ENCODE results near the gene PGBD5. TPM values are rescaled to one million over a fixed set of nuclear protein-coding genes. Genes with fewer than 3 reads are reported as not detected.
A peak's percentile ranks its signal among the peaks of the same experiment; 100 is the strongest.

PGBD5 gene
- total RNA-seq, 1 donor: not detected

- no peak for DNase-seq (ENCODE audit: low read depth)
- TF ChIP-seq, protein P1, sequence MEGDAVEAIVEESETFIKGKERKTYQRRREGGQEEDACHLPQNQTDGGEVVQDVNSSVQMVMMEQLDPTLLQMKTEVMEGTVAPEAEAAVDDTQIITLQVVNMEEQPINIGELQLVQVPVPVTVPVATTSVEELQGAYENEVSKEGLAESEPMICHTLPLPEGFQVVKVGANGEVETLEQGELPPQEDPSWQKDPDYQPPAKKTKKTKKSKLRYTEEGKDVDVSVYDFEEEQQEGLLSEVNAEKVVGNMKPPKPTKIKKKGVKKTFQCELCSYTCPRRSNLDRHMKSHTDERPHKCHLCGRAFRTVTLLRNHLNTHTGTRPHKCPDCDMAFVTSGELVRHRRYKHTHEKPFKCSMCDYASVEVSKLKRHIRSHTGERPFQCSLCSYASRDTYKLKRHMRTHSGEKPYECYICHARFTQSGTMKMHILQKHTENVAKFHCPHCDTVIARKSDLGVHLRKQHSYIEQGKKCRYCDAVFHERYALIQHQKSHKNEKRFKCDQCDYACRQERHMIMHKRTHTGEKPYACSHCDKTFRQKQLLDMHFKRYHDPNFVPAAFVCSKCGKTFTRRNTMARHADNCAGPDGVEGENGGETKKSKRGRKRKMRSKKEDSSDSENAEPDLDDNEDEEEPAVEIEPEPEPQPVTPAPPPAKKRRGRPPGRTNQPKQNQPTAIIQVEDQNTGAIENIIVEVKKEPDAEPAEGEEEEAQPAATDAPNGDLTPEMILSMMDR (IDR thresholded peaks at IDR 0.05; ENCODE audit: insufficient read depth, low read length): no peak
- H3K4me3 ChIP-seq (ENCODE audit: low read depth, low read length): no peak overlapping the region
Observed at GRCh38 chr1:230313453-230314141, 112.5 kb downstream of the PGBD5 start.

DNA sequence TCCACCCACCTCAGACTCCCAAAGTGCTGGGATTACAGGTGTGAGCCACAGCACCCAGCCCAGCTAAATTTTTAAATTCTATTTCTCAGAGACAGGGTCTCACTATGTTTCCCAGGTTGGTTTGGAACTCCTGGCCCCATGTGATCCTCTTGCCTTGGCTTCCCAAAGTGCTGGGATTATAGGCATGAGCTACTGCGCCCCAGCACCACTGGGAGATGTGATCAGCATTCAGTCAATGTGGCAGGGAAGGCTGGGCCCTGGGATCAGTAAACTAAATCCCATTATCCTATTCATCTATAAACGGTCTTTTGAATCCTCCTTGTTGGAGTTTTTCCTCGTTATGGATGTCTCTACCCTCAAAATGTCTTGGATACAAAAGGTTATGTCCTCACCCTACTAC is 113.5 kb downstream of the PGBD5 start:
- TF ChIP-seq, protein P1 (IDR thresholded peaks at IDR 0.05; ENCODE audit: insufficient read depth, low read length): no peak
- DNase-seq (ENCODE audit: low read depth): no peak
- no peak overlapping the region for H3K4me3 ChIP-seq (ENCODE audit: low read depth, low read length)

DNA sequence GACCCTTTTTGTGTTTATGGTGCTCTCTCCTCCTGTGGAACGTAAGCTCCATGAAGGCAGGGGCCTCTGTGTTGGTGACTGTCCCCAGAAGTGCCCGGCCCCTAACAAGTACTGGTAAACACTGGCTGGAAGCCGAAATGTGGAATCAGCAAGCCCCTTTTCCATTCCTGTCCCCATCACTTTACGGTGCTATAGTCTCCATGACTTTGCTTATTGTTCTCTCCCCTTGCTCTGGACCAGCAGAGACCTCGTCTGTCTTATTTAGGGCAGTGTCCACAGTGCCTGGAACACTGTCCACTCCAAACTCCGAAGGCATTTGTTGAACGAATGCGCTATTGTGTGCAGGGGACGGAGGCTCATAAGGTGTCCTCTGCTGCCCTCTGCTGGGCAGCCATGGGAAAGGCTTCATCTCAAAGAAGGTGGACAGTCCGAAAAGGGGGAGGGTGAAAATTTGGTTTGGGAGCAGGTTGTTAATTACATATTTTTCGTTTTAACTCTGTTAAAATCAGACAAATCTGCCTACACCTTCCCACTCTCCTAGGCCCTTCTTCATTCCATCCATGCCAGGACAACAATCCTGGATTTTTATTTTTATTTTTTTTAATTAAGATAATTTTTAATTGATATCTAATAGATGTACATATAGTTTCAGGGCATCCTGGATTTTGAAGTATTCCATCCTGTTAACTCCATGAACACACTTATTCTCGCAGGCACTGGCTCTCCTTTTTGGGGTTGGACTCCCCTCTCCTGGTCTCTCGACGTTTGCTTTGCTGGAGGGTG is 115.6 kb downstream of the PGBD5 start:
- no peak overlapping the region for H3K4me3 ChIP-seq (ENCODE audit: low read depth, low read length)
- TF ChIP-seq, protein P1 (IDR thresholded peaks at IDR 0.05; ENCODE audit: insufficient read depth, low read length): peak; percentile 93
- peak; percentile 84 for DNase-seq (ENCODE audit: low read depth)

DNA sequence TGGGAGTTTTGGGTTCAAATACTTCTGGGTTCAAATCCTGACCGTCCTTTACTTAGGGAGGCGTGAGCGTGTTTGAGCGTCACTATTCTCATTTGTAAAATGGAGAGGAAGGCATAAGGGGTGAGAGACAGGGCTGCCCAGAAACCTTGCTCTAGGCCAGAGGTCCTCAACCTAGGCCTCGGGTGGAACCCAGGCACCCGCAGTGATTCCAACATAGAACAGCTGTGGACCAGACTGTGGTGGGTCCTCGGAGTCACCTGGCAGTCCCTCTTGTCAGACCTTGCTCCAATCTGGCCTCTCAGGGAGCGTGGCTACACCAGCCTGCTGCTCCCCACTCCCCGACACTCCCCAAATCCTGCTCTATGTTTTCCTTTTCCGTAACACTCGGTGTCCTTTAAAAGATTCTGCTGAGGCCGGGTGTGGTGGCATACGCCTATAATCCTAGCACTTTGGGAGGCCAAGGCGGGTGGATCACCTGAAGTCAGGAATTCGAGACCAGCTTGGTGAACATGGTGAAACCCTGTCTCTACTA is 116.4 kb downstream of the PGBD5 start:
- DNase-seq (ENCODE audit: low read depth): no peak
- no peak overlapping the region for H3K4me3 ChIP-seq (ENCODE audit: low read depth, low read length)
- TF ChIP-seq, protein P1 (IDR thresholded peaks at IDR 0.05; ENCODE audit: insufficient read depth, low read length): no peak

DNA sequence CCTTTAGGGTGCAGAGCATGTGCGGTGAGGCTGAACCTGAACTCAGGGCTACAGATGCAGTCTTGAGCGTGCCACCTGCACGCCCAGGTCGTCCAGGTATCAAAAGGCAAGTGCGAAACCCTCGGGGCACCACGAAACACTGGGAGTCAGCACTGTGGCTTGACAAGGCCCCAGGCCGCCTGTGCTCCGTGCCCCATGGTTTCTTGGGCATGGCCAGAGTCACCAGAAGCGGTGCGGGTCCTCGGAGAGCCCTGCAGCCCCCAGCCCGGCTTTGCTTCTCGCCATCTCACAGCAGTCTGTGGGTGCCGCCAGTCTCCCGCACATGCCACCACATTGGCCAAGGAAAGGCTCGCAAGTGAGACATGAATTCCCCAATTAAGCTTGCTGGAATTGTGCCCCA is 117.3 kb downstream of the PGBD5 start:
- no peak for DNase-seq (ENCODE audit: low read depth)
- H3K4me3 ChIP-seq (ENCODE audit: low read depth, low read length): no peak overlapping the region
- TF ChIP-seq, protein P1 (IDR thresholded peaks at IDR 0.05; ENCODE audit: insufficient read depth, low read length): no peak

GRCh38 chr1:230308039-230308438 is 118.1 kb downstream of the PGBD5 start:
- TF ChIP-seq, protein P1 (IDR thresholded peaks at IDR 0.05; ENCODE audit: insufficient read depth, low read length): no peak
- H3K4me3 ChIP-seq (ENCODE audit: low read depth, low read length): no peak overlapping the region
- peak; percentile 88 for DNase-seq (ENCODE audit: low read depth)

Measured in fibroblast of the aortic adventitia (primary cell).